ENCODE results near the gene C11orf65. TPM values are rescaled to one million over a fixed set of nuclear protein-coding genes. Genes with fewer than 3 reads are reported as not detected.

The C11orf65 gene, protein sequence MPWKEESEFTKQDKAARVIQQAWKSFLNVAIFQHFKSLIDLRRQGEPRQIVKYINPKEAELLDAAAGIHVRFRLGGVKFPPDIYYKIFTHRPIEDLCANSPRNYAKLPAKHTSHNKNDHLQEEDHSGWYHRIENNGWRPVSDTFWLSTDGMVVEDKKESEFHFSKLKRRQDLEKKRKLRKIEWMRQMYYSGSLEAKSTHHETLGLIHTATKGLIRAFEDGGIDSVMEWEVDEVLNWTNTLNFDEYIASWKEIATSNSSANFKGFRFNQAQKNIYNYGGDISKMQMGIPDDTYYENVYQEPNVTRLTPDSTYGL
- polyA plus RNA-seq, result 1.8 and 2.8 TPM in 2 replicates

GRCh38 chr11:108467091-108467823 lies at the start of gene C11orf65:
TSS of gene C11orf65 (minus strand) at chr11:108467529. CDS start at chr11:108461559, 5,970 bp downstream.

GRCh38 chr11:108498046-108498815 lies 30.9 kb upstream of the C11orf65 start, which contains the start of gene POGLUT3:
TSS of gene POGLUT3 (minus strand) at chr11:108498384. CDS start at chr11:108498366, 18 bp downstream.

Other genes with a start within 250 kb of the C11orf65 start
- gene NPAT, start 244.9 kb downstream of the C11orf65 start, polyA plus RNA-seq, result 14.1 and 18.3 TPM in 2 replicates
- 34.4 and 40.7 TPM in 2 replicates for gene ATM, start 244.5 kb downstream of the C11orf65 start, polyA plus RNA-seq
- gene POGLUT3, start 30.9 kb upstream of the C11orf65 start, polyA plus RNA-seq, result 0.34 TPM in 1 of 2 replicates, not detected in the other
- gene EXPH5, start 126.2 kb upstream of the C11orf65 start, polyA plus RNA-seq, result 4.5 and 6.3 TPM in 2 replicates
- 31.9 and 56.7 TPM in 2 replicates for gene DDX10, start 197.5 kb upstream of the C11orf65 start, polyA plus RNA-seq